ENCODE measurements around the gene A1BG. TPM values are rescaled to one million over a fixed set of nuclear protein-coding genes. Genes with fewer than 3 reads are reported as not detected.

Gene A1BG
- total and polyA plus RNA-seq, 7 donors = 1.6 to 12.0 (median 5.2) TPM

- ATAC-seq (no peak), DNase-seq (no peak)
- H3K27me3 ChIP-seq (ENCODE audit: insufficient read depth in 3 of 3, low read length in 2 of 3) = peaks cover 0 to 46% (median 6%) of the 10 kb centered on the region in 3 donors
- TF ChIP-seq CTCF (IDR thresholded peaks at IDR 0.05) = no peak
- no peak overlapping the region for H3K27ac ChIP-seq
- H3K4me3 ChIP-seq = no peak overlapping the region
- H3K36me3 ChIP-seq (ENCODE audit: insufficient read depth in 1 of 2, low read depth in 1 of 2) = no peaks in the 10 kb centered on the region
- no peaks in the 10 kb centered on the region for H3K4me1 ChIP-seq
- intact Hi-C loops (cut with DNase I) = no loop called here
- whole genome bisulfite sequencing, 3 donors = 82 to 87% (median 84%) methylated on average over 23 of the region's 23 CpGs
- H3K9me3 ChIP-seq = no peaks in the 10 kb centered on the region
These were observed 1.1 kb downstream of the A1BG start for GRCh38 chr19:58351990-58352755.

GRCh38 chr19:58351558-58351878 is 1.8 kb downstream of the A1BG start:
- Histone ChIP-seq H3K27me3 (ENCODE audit: insufficient read depth in 3 of 3, low read length in 2 of 3) (peaks cover 0 to 45% (median 11%) of the 10 kb centered on the region in 3 donors), H3K4me1 (no peaks in the 10 kb centered on the region), H3K4me3 (no peak overlapping the region), H3K9me3 (no peaks in the 10 kb centered on the region), H3K27ac (no peak overlapping the region), H3K36me3 (ENCODE audit: insufficient read depth in 1 of 2, low read depth in 1 of 2) (no peaks in the 10 kb centered on the region)
- intact Hi-C loops (cut with DNase I) = no loop called here
- WGBS, 3 donors = 84 to 90% (median 84%) methylated on average over 7 to 9 of the region's 9 CpGs
- DNase-seq = no peak
- TF ChIP-seq CTCF (IDR thresholded peaks at IDR 0.05) = no peak
- no peak for ATAC-seq

GRCh38 chr19:58350871-58351557 is 2.3 kb downstream of the A1BG start:
- WGBS, 3 donors = 66 to 79% (median 67%) methylated on average over 34 of the region's 34 CpGs
- ATAC-seq (no peak), DNase-seq (no peak)
- TF ChIP-seq CTCF (IDR thresholded peaks at IDR 0.05) = no peak
- Histone ChIP-seq H3K4me3 (no peak overlapping the region), H3K4me1 (no peaks in the 10 kb centered on the region), H3K9me3 (no peaks in the 10 kb centered on the region), H3K27me3 (ENCODE audit: insufficient read depth in 3 of 3, low read length in 2 of 3) (peaks cover 0 to 40% (median 11%) of the 10 kb centered on the region in 3 donors), H3K27ac (no peak overlapping the region), H3K36me3 (ENCODE audit: insufficient read depth in 1 of 2, low read depth in 1 of 2) (no peaks in the 10 kb centered on the region)
- intact Hi-C loops (cut with DNase I) = no loop called here

GRCh38 chr19:58350001-58350861 is 3.1 kb downstream of the A1BG start:
- DNase-seq (no peak), ATAC-seq (no peak)
- Histone ChIP-seq H3K4me3 (no peak overlapping the region), H3K4me1 (no peaks in the 10 kb centered on the region), H3K27ac (no peak overlapping the region), H3K27me3 (ENCODE audit: insufficient read depth in 3 of 3, low read length in 2 of 3) (peaks cover 0 to 38% (median 11%) of the 10 kb centered on the region in 3 donors), H3K36me3 (ENCODE audit: insufficient read depth in 1 of 2, low read depth in 1 of 2) (no peaks in the 10 kb centered on the region), H3K9me3 (no peaks in the 10 kb centered on the region)
- intact Hi-C loops (cut with DNase I) = no loop called here
- 28 to 56% (median 44%) methylated on average over 76 to 84 of the region's 84 CpGs for WGBS, 3 donors
- no peak for TF ChIP-seq CTCF (IDR thresholded peaks at IDR 0.05)

All from psoas muscle (tissue), 8 donors.